ENCODE data around the gene COMT.

The COMT gene

DNA sequence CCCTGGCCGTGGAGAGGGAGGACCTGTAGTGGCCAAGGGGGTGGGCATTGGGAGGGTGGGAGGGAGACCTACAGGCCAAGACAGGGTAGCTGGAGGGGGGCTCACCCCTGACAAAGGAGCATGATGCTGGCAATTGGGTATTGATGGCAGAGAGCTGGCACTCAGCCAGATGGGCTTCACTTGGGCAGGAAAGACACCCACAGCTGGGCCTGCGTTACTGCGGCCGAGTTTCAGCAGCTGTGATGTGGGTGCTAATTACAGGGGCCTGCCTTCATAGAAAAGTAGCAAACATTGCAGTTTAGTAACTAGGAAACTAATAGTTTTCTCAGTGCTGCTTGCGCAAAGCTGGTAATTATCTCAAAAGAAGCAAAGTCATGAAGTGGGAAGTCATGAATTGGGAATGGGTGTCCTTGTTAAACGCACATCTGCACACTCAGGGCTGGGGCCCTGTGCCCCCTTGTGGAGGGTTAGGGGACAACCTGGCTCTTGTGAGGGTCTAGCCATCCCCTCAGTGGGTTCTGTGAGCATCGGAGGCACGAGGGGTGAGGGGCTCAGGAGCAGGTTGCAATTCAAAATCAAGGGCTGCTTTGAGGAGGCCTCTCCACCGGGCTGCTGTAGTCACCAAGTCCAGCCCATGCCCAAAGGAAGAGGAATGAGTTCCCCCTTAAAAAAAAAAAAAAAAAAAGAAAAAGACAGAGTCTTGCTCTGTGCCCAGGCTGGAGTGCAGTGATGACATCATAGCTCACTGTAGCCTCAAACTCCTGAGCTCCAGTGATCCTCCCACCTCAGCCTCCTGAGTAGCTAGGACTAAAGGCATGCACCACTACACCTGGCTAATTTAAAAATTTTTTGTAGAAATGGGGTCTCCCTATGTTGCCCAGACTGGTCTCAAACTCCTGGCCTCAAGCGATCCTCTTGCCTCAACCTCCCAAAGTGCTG lies 24.5 kb downstream of the COMT start:
- no peak for DNase-seq (ENCODE audit: low read depth)

GRCh38 chr22:19966908-19967750 lies 25.6 kb downstream of the COMT start:
- no peak overlapping the region for H3K4me3 ChIP-seq (ENCODE audit: low read depth, low read length)
- DNase-seq (ENCODE audit: low read depth), result no peak

More for the DNA sequence above, 24.5 kb downstream of the COMT start:
- H3K4me3 ChIP-seq (ENCODE audit: low read depth, low read length), result no peak overlapping the region

DNA sequence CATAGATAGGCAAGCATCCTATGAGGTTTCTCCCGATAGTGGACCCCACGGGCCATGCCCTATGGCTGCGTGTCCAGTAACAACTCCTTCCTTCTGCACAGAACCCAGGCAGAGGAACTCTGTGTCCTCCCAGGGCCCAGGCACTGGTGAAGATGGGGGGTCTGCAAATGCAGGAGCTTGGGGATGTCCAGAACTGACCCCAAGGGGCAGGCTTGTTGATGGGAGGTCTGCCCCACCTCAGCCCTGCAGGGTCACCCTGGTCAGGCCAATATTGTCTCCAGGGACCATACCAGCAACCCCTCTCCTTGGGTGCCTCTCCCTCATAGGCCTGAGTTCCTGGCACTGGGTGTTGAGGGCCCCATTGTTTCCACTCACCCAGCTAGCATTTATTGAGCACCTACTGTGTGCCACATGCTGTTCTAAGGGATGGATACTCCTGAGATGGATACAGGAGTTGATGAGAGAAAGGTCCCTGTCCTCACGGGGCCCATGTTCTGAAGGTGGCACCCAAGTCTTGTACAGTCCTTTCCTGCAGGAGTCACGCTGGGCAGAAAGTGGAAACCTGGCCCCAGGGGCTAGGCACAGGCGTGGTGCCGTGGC lies 26.4 kb downstream of the COMT start:
- no peak overlapping the region for H3K4me3 ChIP-seq (ENCODE audit: low read depth, low read length)
- no peak for DNase-seq (ENCODE audit: low read depth)

DNA sequence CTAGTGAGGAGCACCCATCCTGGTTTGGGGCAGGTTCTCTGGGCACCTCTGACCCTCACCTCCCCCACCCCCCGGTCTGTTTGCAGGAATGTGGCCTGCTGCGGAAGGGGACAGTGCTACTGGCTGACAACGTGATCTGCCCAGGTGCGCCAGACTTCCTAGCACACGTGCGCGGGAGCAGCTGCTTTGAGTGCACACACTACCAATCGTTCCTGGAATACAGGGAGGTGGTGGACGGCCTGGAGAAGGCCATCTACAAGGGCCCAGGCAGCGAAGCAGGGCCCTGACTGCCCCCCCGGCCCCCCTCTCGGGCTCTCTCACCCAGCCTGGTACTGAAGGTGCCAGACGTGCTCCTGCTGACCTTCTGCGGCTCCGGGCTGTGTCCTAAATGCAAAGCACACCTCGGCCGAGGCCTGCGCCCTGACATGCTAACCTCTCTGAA lies 26.9 kb downstream of the COMT start:
- DNase-seq (ENCODE audit: low read depth), result no peak

DNA sequence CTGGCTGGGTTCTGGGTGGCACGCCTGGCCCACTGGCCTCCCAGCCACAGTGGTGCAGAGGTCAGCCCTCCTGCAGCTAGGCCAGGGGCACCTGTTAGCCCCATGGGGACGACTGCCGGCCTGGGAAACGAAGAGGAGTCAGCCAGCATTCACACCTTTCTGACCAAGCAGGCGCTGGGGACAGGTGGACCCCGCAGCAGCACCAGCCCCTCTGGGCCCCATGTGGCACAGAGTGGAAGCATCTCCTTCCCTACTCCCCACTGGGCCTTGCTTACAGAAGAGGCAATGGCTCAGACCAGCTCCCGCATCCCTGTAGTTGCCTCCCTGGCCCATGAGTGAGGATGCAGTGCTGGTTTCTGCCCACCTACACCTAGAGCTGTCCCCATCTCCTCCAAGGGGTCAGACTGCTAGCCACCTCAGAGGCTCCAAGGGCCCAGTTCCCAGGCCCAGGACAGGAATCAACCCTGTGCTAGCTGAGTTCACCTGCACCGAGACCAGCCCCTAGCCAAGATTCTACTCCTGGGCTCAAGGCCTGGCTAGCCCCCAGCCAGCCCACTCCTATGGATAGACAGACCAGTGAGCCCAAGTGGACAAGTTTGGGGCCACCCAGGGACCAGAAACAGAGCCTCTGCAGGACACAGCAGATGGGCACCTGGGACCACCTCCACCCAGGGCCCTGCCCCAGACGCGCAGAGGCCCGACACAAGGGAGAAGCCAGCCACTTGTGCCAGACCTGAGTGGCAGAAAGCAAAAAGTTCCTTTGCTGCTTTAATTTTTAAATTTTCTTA lies 27.8 kb downstream of the COMT start:
- no peak for DNase-seq (ENCODE audit: low read depth)
- H3K4me3 ChIP-seq (ENCODE audit: low read depth, low read length), result no peak overlapping the region

More for the DNA sequence above, 26.9 kb downstream of the COMT start:
- H3K4me3 ChIP-seq (ENCODE audit: low read depth, low read length), result no peak overlapping the region

GRCh38 chr22:19970031-19970478 lies 28.5 kb downstream of the COMT start:
- no peak overlapping the region for H3K4me3 ChIP-seq (ENCODE audit: low read depth, low read length)
- DNase-seq (ENCODE audit: low read depth), result no peak

GRCh38 chr22:19970479-19971275 lies 29.1 kb downstream of the COMT start:
- no peak for DNase-seq (ENCODE audit: low read depth)

GRCh38 chr22:19971276-19972124 lies 29.9 kb downstream of the COMT start:
- no peak overlapping the region for H3K4me3 ChIP-seq (ENCODE audit: low read depth, low read length)
- no peak for DNase-seq (ENCODE audit: low read depth)

More at GRCh38 chr22:19970479-19971275, 29.1 kb downstream of the COMT start:
- no peak overlapping the region for H3K4me3 ChIP-seq (ENCODE audit: low read depth, low read length)

DNA sequence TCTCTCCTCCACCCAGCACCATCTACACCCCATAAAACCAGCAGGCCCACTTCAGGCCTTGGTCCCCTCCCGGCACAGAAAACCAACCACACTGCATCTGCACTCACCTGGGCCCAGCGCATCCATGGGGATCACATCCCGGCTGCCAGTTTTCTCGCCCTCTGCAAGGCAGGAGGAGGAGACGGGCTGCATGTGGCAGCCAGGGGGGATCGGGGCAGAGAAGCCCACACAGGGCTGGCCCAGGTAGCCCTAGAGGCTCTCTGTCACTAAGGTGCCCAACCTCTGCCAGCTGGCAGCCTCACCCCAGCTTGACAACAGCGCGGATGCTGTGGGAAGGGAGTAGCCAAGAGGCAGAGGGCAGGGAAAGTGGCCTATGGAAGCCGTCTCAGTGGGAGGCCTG lies 30.7 kb downstream of the COMT start:
- DNase-seq (ENCODE audit: low read depth), result no peak

DNA sequence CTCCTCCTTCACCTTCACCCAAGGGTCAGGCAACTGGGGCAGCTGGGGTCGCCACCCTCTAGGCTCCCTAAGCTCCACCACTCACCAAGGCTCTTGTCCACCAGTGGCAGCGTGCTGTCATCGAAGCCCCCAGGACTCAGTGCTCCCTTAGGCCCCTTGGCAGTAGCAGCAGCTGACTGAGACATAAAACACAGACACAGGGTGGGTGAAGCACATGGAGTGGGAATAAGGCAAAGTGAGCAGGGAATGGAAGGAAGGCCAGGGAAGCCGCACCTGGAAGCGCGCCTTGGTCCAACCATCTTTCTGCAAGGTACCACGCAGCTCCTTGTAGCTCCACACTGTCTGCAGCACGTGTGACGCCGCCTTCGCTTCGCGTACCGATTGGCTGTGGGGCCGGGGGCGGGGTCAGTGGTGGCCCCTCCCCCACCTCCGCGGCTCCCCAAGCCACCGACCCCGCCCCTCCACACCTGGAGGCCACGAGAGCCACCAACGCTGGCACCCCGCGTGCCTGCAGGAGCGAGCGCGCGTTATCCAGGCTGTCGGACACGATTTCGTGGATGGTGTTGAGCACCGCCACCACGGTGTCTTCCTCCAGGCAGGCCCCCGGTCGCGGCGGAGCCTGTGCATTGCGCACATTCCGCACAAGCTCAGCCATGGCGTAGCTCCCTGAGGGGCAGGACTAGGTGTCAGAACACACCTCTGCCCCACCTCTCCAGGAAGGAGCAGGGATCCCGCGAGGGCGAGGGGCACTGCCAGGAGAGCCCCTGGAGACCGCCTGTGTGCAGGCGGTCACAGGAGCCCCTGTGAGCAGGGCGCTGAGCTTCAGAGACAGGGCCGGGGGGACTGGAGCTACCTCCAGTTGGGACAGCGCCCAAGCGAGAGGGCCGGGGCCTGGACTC lies 31.3 kb downstream of the COMT start:
- DNase-seq (ENCODE audit: low read depth), result no peak
- no peak overlapping the region for H3K4me3 ChIP-seq (ENCODE audit: low read depth, low read length)

More for the DNA sequence above, 30.7 kb downstream of the COMT start:
- no peak overlapping the region for H3K4me3 ChIP-seq (ENCODE audit: low read depth, low read length)

DNA sequence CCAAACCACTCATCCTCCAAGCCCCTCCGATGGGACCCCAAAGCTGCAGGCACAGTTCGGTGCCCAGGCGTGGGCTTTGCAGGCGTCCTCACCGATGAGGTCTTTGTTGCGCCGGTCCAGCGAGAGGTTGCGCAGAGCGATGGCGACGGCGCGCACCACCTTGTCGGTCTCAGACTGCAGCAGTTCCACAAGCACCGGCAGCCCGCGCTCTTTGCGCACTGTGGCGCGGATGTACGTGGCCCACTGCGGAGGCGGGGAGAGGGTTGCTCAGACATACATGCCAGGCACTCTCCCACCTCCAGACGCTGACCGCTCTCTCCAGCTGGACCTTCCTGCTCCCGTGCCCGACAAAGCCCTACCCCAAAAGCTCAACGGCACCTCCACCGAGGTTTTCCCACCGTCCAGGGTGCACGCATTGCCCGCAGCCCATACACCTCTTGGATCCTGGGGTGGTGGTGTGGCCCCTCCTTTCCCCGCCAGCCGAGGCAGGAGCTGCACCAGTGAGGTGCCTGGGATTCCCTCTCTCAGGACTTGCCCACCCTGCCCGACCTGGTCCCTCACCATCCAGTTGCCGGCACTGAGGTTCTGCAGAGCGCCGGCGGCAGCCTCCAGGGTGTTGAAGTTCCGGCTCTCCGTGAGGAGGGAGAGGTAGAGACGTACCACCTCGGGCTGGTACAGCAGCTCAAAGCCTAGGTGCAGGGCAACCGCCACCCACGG lies 32.1 kb downstream of the COMT start:
- H3K4me3 ChIP-seq (ENCODE audit: low read depth, low read length), result no peak overlapping the region

GRCh38 chr22:19974268-19974861 lies 32.8 kb downstream of the COMT start:
- DNase-seq (ENCODE audit: low read depth), result no peak
- no peak overlapping the region for H3K4me3 ChIP-seq (ENCODE audit: low read depth, low read length)

More for the DNA sequence above, 32.1 kb downstream of the COMT start:
- no peak for DNase-seq (ENCODE audit: low read depth)

DNA sequence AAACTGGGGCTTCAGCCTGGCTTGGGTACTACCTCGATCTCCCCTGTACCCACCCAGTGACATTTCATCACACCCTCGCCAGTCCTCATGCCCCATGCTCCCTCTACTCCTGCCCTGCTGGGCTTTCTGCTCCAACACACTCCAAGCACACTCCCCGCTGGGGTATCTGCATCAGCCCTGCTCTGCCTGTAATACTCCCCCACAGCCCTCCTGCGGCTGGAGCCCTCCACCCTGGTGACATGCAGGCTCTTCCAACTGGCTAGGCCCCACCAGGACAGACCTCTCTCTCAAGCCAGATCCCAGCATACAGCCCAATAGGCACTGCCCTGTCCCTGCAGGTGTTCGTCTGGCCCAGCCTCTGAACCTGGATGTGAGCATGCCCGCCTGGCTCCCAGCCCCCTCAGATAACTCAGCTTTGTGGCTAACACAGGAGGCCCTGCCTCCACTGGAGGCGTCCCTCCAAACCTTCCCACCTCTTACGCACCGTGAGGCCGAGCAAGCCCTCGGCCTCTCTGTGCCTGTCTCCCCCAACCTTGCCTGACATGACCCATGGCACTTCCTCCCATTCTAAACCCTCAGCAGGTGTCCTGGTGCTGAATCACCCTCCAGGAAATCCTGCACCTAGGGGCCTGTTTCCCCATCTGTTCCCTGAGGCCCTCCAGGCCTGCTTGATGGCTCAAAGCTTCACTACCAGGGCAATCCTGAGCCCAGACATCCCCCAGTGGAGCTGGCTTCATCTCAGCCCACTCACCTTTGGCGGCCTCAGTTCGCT lies 33.5 kb downstream of the COMT start:
- no peak overlapping the region for H3K4me3 ChIP-seq (ENCODE audit: low read depth, low read length)
- DNase-seq (ENCODE audit: low read depth), result no peak

DNA sequence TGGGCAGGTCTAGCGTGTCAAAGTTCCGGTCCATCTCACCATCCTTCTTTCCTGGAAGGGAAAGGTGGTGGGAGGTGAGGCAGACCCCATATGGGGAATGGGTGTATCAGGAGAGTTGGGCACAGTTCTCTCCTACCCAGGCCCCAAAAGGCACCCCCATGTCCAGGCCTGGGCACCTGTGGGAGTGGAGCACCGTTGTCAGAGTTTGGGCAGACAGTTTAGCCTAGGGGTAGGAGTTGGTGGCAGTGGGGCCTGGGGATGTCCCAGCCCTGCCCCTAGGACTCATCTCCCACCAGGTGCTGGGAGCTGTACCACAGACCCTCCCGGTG lies 34.1 kb downstream of the COMT start:
- no peak for DNase-seq (ENCODE audit: low read depth)
- no peak overlapping the region for H3K4me3 ChIP-seq (ENCODE audit: low read depth, low read length)

GRCh38 chr22:19976671-19977070 lies 35.1 kb downstream of the COMT start:
- DNase-seq (ENCODE audit: low read depth), result no peak
- no peak overlapping the region for H3K4me3 ChIP-seq (ENCODE audit: low read depth, low read length)
